ENCODE measurements around the gene UBE2E2. TPM values are rescaled to one million over a fixed set of nuclear protein-coding genes. Genes with fewer than 3 reads are reported as not detected.

UBE2E2 gene
- total and polyA plus RNA-seq, 12 donors, result 19.5 to 63.8 (median 52.2) TPM

- H3K4me1 ChIP-seq, result peaks cover 0 to 34% (median 10%) of the 10 kb centered on the region in 9 donors
- H3K27me3 ChIP-seq, result no peaks in the 10 kb centered on the region
- 93 to 95% methylated on average over 1 of the region's 1 CpG for WGBS, 2 donors
- DNase-seq, result no peak
- no peaks in the 10 kb centered on the region for H3K36me3 ChIP-seq
- TF ChIP-seq CTCF (IDR thresholded peaks at IDR 0.05), result no peak
- ATAC-seq, result no peak
- no peaks in the 10 kb centered on the region for H3K9me3 ChIP-seq
- H3K4me3 ChIP-seq, result no peak overlapping the region
- intact Hi-C loops (cut with DNase I), result no loop called here
- H3K27ac ChIP-seq, result peak overlapping the region in 4 of 10 donors; percentile 21 to 67 (median 56)
Measured at GRCh38 chr3:23496165-23496564, 293.0 kb downstream of the UBE2E2 start.

- ATAC-seq, result no peak
- H3K27me3 ChIP-seq, result no peaks in the 10 kb centered on the region
- WGBS, 2 donors, result 81 to 87% methylated on average over 5 of the region's 5 CpGs
- TF ChIP-seq CTCF (IDR thresholded peaks at IDR 0.05), result no peak
- DNase-seq, result no peak
- H3K36me3 ChIP-seq, result no peaks in the 10 kb centered on the region
- intact Hi-C loops (cut with DNase I), result no loop called here
- no peak overlapping the region for H3K4me3 ChIP-seq
- H3K4me1 ChIP-seq, result peaks cover 0 to 42% (median 15%) of the 10 kb centered on the region in 9 donors
- no peaks in the 10 kb centered on the region for H3K9me3 ChIP-seq
- H3K27ac ChIP-seq, result no peak overlapping the region
Measured at GRCh38 chr3:23497156-23497555, 294.0 kb downstream of the UBE2E2 start.

GRCh38 chr3:23501201-23501802, 298.2 kb downstream of the UBE2E2 start:
- TF ChIP-seq CTCF (IDR thresholded peaks at IDR 0.05), result no peak
- Histone ChIP-seq H3K36me3 (no peaks in the 10 kb centered on the region), H3K27ac (peak overlapping the region in 7 of 10 donors; percentile 18 to 71 (median 54)), H3K4me1 (peaks cover 0 to 22% (median 6%) of the 10 kb centered on the region in 9 donors), H3K27me3 (no peaks in the 10 kb centered on the region), H3K9me3 (no peaks in the 10 kb centered on the region), H3K4me3 (no peak overlapping the region)
- intact Hi-C loops (cut with DNase I), result no loop called here
- peak in 1 of 2 donors; percentile 62 for DNase-seq
- 49 to 57% methylated on average over 4 of the region's 4 CpGs for WGBS, 2 donors
- ATAC-seq, result peak; percentile 42 to 95 (median 92)

- H3K4me1 ChIP-seq, result no peaks in the 10 kb centered on the region
- H3K4me3 ChIP-seq, result no peak overlapping the region
- intact Hi-C loops (cut with DNase I), result no loop called here
- H3K27me3 ChIP-seq, result no peaks in the 10 kb centered on the region
- no peak overlapping the region for H3K27ac ChIP-seq
- ATAC-seq, result no peak
- WGBS, 2 donors, result 74 to 81% methylated on average over 5 of the region's 5 CpGs
- no peak for DNase-seq
- TF ChIP-seq CTCF (IDR thresholded peaks at IDR 0.05), result no peak
- H3K9me3 ChIP-seq, result no peaks in the 10 kb centered on the region
- H3K36me3 ChIP-seq, result no peaks in the 10 kb centered on the region
Measured at GRCh38 chr3:23508464-23508863, 305.3 kb downstream of the UBE2E2 start.
